ENCODE data around the gene CCR6. TPM values are rescaled to one million over a fixed set of nuclear protein-coding genes. Genes with fewer than 3 reads are reported as not detected.

Gene CCR6
- total and polyA plus RNA-seq, 2 of the 13 experiments (the other 11 are each of a cell fraction or from before 2014, with no cell fraction given) = 4.5 to 8.7 TPM

DNA sequence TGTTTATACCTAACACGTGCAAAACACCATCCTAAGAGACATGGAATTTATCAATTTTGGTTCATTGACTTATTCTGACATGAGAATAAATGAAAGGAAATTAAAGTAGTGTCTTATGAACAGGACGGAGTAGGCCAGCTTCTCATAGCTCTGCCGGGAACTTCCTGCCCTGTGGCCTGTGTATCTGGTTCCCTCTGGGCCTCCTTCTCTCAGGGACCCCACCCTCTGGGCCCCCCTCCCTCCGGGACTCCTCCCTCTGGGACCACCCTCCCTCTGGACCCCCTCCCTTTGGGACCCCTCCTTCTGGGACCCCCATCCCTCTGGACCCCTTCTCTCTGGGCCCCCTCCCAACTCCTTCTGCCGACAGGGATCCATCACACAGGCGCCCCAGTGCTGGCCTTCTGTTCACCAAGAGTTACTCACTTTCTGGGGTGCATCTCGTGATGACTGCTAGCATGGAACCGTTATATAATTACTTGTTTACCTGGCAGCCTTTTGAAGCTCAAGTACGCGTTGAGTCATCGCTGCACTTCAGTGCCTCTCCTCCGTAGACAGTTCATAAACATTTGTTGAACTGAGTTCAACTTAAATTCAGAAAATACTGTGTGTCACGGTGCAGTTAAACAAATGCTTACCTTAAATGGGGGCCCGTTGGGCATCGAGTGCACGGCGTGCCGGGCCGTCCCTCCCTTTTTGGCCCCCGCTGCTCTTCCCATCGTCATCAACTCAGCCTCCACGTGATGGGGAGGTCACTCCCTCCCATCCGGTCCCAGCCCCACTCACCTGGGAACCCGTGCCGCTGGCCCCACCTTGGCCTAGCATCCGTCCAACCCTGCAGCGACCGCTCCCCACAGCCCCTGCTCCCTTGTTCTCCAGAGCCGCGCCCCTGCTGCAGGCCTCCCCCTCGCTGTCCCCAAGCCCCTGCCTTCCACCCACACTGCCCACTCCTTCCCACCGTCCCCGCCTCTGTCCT is 8.1 kb downstream of the CCR6 start (continued):
- TF ChIP-seq, protein P1, sequence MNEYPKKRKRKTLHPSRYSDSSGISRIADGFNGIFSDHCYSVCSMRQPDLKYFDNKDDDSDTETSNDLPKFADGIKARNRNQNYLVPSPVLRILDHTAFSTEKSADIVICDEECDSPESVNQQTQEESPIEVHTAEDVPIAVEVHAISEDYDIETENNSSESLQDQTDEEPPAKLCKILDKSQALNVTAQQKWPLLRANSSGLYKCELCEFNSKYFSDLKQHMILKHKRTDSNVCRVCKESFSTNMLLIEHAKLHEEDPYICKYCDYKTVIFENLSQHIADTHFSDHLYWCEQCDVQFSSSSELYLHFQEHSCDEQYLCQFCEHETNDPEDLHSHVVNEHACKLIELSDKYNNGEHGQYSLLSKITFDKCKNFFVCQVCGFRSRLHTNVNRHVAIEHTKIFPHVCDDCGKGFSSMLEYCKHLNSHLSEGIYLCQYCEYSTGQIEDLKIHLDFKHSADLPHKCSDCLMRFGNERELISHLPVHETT (CRISPR knock-in tag; conservative IDR thresholded peaks at IDR 0.05) = no peak; the same call in 1 of the 2 replicates
- TF ChIP-seq, protein P2, sequence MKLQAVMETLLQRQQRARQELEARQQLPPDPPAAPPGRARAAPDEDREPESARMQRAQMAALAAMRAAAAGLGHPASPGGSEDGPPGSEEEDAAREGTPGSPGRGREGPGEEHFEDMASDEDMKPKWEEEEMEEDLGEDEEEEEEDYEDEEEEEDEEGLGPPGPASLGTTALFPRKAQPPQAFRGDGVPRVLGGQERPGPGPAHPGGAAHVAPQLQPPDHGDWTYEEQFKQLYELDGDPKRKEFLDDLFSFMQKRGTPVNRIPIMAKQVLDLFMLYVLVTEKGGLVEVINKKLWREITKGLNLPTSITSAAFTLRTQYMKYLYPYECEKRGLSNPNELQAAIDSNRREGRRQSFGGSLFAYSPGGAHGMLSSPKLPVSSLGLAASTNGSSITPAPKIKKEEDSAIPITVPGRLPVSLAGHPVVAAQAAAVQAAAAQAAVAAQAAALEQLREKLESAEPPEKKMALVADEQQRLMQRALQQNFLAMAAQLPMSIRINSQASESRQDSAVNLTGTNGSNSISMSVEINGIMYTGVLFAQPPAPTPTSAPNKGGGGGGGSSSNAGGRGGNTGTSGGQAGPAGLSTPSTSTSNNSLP (IDR thresholded peaks at IDR 0.05; ENCODE audit: low read depth, low read length) = 0 out of 2 replicates have a peak, but pooled peaks have one; percentile 33
- peak; percentile 77 for TF ChIP-seq SP5 (CRISPR knock-in tag; IDR thresholded peaks at IDR 0.05; ENCODE audit: borderline replicate concordance, low read depth)
- peak; percentile 79 for TF ChIP-seq SPEN (CRISPR knock-in tag; IDR thresholded peaks at IDR 0.05; ENCODE audit: low read depth)
- TF ChIP-seq REPIN1 (CRISPR knock-in tag; IDR thresholded peaks at IDR 0.05; ENCODE audit: borderline replicate concordance, low read depth) = 0 out of 2 replicates have a peak, but pooled peaks have one; percentile 45
- TF ChIP-seq MLLT10 (CRISPR knock-in tag; IDR thresholded peaks at IDR 0.05) = no peak
- peak; percentile 94 for TF ChIP-seq RXRA (CRISPR knock-in tag; IDR thresholded peaks at IDR 0.05)
- no peak for TF ChIP-seq EZH2 (conservative IDR thresholded peaks at IDR 0.05; ENCODE audit: low read depth, low read length)
- 0 out of 2 replicates have a peak, but pooled peaks have one; percentile 77 for TF ChIP-seq NFKBIZ (CRISPR knock-in tag; IDR thresholded peaks at IDR 0.05)
- TF ChIP-seq RAD51 (IDR thresholded peaks at IDR 0.05; ENCODE audit: borderline replicate concordance) = peak; percentile 43; the same call in 1 of the 2 replicates
- TF ChIP-seq ZFP36L1 (CRISPR knock-in tag; IDR thresholded peaks at IDR 0.05) = peak; percentile 61; the same call in 1 of the 2 replicates

Measured in HepG2 (cell line).